Fibroblast of skin of right quadriceps (primary cell): ENCODE results near the gene FILIP1.
"Not testable (repeated sequence)": the region's sequence is repeated elsewhere in the genome, so short reads cannot be mapped to it uniquely, and the experiment has no call there.

Source experiments
- DNase-seq: peaks from one replicate; pipeline ENCODE4 v3.0.0-alpha.2; 2013

FILIP1 gene

GRCh38 chr6:75449630-75450206 is 43.9 kb downstream of the FILIP1 start:
- peak; percentile 74 for DNase-seq

- DNase-seq: no peak
These were observed 47.2 kb downstream of the FILIP1 start for GRCh38 chr6:75446241-75446880.

- DNase-seq: no peak
These were observed 47.9 kb downstream of the FILIP1 start for GRCh38 chr6:75445738-75446137.

GRCh38 chr6:75444899-75445298 is 48.7 kb downstream of the FILIP1 start:
- no peak for DNase-seq

DNA sequence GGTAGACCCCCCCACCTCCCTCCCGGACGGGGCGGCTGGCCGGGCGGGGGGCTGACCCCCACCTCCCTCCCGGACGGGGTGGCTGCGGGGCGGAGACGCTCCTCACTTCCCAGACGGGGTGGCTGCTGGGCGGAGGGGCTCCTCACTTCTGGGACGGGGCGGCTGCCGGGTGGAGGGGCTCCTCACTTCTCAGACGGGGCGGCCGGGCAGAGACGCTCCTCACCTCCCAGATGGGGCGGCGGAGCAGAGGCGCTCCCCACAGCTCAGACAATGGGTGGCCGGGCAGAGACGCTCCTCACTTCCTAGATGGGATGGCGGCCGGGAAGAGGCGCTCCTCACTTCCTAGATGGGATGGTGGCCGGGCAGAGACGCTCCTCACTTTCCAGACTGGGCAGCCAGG is 51.7 kb downstream of the FILIP1 start:
- DNase-seq: not testable (repeated sequence)

GRCh38 chr6:75441479-75441878 is 52.1 kb downstream of the FILIP1 start:
- not testable (repeated sequence) for DNase-seq

- DNase-seq: no peak
These were observed 55.0 kb downstream of the FILIP1 start for GRCh38 chr6:75438442-75439116.

- peak; percentile 32 for DNase-seq
These were observed 55.6 kb downstream of the FILIP1 start for GRCh38 chr6:75438013-75438431.

GRCh38 chr6:75437421-75437891 is 56.1 kb downstream of the FILIP1 start:
- DNase-seq: peak; percentile 79

GRCh38 chr6:75436869-75437268 is 56.7 kb downstream of the FILIP1 start:
- no peak for DNase-seq

GRCh38 chr6:75432809-75433208 is 60.8 kb downstream of the FILIP1 start:
- not testable (repeated sequence) for DNase-seq

DNA sequence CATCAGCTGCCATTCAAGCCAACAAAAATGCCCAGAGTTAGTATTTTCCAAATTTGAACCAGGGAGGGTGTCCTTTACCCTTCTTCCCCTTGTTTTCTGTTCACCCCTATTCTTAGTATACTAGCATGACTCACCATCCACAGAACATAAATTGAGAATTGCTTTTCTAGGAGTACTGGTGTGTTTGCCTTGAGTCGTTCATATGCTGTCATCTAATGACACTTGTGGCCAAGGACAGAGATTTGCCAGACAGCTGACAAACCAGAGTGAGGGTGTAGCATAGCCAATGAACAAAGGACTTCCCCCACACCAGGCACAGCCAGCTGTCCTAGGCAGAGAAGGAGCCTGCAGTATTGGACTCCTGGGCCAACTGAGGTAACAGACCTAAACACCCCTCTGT is 62.2 kb downstream of the FILIP1 start:
- peak; percentile 59 for DNase-seq

DNA sequence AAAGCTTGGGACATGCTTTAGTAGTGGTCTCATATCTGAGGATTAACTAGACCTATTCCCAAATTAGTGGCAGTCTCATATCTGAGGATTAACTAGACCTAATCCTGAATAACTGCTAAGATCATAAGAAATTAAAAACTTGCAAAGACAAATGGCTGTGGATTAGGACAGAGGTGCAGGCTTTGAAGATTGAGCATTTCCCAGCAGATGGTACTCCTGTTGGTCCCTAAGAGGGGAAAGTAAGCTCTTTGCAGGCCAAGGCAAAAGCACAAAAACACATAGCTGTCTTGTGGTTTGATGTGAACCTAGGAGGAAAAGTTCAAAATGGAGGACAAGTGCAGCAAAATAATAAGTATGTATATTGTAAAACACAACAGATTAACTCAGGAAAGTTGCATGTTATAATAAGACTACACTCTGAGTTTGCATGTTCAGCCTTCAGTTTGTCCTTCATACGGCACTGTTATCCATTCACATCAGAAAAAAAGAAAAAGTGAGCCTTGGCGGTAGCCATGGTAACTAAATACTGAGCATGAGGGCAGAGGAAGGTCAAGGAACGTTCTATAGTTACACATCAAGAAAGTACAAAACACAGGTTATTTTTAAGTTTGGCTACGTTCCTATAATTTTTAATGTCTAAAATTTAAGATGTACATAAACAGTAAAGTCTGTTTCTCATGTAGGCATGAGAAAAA is 62.8 kb downstream of the FILIP1 start:
- DNase-seq: no peak

- no peak for DNase-seq
These were observed 64.4 kb downstream of the FILIP1 start for GRCh38 chr6:75429061-75429703.

- no peak for DNase-seq
These were observed 65.4 kb downstream of the FILIP1 start for GRCh38 chr6:75428204-75428603.

GRCh38 chr6:75427329-75427728 is 66.3 kb downstream of the FILIP1 start:
- no peak for DNase-seq

GRCh38 chr6:75424618-75425548 is 68.7 kb downstream of the FILIP1 start:
- DNase-seq: peak; percentile 53

GRCh38 chr6:75423386-75423785 is 70.2 kb downstream of the FILIP1 start:
- DNase-seq: no peak

DNA sequence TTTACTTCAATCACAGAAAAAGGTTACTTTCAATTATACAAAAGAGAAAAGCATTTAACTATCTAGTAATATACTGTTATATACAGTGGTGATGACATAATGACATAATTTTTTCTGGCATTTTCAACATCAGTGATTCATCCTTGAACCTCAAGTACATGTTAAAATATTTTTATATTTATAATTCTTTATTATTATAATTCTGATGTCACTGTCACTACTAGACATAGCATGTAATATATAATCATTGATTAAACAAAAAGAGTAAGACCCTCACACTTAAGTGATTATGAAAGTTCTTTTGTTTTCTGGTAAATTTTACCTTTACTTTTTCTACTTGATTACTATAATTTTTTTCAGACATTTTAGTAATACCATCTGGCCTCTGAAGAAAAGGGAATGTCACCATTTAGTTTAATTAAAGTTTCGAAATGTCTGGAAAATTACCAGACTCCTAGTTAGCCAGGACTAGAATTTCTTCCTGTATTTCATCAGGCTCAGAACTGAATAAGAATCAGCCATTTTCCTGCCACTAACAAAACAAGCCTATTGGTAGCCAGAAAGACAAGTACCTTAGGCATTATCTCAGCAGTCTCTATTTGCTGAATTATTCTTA is 71.5 kb downstream of the FILIP1 start:
- DNase-seq: peak; percentile 74

DNA sequence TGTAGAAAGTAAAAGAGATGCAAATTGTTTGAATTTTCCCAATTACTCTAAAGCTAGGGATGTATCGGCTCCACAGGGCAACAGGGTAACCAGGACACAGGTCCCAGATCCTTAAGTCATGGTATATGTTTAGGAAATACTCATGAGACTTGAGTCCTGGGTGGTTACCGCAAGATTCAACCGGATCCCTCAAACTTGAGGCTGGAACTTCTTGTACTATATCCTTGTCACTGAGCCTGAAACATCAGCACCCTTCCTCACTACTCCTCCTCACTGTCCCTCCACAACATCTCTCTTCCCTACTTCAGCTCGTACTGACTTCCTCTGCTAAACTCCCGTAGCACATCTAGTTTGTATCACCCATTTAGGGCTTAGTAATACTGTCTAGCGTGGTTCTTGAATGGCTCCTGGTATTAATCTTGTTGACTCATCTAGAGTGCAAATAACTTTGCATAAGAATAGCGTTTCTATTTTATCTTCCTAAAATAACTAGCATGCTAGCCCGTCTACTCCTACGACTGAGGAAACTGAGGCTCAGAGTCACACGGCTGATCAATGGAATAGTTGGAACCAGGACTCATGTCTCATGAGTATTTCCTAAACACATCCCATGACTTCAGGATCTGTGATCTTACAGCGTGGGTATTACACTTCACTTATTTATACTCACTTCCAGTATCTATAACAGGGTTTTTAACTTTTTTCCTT is 72.1 kb downstream of the FILIP1 start:
- DNase-seq: no peak

GRCh38 chr6:75419980-75420379 is 73.6 kb downstream of the FILIP1 start:
- DNase-seq: no peak
